GM11168 (cell line): ENCODE results near the gene HOXC11.

Source experiments
- in situ Hi-C: fragments of 300-500 bp; cut with MboI; formaldehyde crosslinking; loops from one replicate; pipeline ENCODE4 v1.12.0; 2022; ENCODE audit warnings: low sequenced_read_pairs; ENCODE audit not compliant: unreplicated experiment

Gene HOXC11

DNA sequence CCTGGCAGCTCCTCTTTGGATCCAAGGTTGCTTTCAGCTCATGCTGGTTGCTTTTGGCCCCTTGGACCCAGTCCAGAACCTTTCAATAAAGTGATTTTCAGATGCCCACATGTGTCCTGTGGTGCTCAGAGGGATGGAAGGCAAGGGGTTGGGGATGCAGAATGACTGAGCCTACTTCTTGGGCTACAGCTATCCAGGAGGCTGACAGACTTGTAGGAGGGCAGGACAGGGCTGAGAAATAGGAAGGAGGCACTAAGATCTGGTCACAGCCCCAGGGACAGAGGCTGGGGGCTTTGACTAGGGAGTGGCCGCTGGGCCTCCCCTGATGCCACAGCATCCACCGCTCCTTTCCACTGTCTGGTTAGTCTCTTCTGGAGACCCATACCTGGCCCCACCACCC, 1.2 kb upstream of the HOXC11 start:
- in situ Hi-C loops: no loop called here

DNA sequence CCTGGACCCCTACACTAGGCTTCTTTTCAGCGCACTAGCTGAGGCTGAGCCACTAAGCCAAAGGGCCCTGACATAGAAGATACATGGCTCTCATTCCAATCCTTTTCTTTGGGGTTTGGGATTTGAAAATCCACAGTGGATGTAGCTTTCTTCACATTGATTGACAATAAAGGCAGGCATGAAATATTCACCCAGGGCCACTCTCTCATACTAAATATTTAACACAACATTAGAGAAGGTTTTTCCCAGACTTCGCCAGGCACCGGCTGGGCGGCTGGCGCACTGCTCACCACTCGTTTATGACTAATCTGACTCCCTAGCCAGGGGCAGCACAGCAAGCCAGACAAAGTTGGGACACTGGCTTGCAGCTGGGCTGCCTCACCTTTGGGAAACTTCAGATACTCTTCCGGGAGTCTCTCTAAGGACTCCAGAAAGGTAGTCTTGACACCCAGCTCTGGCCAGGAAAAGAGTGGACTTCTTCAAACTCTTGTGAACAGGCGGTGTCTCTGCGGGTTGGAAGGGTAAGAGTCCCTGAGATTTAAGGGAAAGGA, 699 bp upstream of the HOXC11 start:
- in situ Hi-C loops: no loop called here

DNA sequence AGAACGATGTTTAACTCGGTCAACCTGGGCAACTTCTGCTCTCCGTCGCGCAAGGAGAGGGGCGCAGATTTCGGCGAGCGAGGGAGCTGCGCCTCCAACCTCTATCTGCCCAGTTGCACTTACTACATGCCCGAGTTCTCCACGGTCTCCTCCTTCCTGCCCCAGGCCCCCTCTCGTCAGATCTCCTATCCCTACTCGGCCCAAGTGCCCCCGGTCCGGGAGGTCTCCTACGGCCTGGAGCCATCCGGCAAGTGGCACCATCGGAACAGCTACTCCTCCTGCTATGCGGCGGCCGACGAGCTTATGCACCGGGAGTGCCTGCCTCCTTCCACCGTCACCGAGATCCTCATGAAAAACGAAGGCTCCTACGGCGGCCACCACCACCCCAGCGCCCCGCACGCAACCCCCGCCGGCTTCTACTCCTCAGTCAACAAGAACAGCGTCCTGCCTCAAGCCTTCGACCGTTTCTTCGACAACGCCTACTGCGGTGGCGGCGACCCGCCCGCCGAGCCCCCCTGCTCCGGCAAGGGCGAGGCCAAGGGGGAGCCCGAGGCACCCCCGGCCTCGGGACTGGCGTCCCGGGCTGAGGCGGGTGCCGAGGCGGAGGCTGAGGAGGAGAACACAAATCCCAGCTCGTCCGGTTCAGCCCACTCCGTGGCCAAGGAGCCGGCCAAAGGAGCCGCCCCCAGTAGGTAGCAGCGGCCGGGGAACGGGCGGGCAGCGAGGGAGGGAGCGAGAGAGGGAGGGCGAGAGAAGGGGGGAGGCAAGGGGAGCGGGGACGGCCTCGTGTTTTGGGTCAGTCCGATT, 513 bp downstream of the HOXC11 start:
- in situ Hi-C loops: no loop called here

DNA sequence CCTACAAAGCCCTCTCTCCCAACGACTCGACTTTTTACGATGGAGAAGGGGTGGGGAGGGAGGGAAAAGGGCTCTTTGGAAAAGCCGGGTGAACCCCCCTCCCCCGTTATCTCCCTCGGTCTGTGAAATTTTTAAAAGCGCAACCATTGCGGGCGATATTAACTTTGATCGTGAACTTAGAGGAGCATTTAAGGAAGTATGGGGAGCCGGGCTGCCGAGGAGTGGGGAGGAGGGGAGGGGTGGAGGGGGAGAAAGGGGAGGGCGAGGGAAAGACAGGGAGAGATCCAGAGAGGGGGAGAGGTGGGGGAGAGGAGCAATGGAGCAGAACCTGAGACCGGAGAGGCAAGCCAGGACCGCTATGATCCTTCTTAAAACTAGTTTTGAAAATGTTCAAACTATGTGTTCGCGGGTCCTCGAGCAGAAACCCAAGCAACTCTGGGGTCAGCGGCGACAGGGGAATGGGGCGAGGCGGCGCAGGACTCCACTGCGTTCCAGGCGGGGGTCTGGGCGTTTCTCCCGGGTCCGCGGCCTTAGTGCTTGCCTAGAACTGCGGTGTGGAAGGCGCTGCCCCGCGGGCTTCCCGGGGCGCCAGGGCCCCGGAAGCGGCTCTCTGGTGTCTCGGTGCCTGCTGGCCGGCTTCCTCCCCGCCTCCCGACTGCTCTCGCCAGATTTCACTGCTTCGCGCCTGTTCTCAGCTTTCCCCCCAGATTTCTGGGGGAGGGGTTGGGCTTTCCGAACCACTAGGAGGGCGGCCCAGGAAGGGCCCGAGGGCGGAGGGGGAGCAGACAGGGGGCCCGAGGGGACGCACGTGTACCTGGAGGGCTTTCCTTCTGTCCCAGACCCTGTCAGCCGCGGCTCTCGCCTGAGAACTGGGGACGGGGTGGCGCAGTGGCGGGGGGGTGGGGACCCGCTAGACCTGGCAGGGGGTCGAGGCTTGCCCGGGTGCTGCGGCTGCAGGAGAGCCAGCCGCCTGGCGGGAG, 1.4 kb downstream of the HOXC11 start, which contains the start of gene HOTAIR:
Gene HOTAIR, minus strand, starts transcription at position 871 of the 980 bp plus-strand sequence.
- in situ Hi-C loops: no loop called here

DNA sequence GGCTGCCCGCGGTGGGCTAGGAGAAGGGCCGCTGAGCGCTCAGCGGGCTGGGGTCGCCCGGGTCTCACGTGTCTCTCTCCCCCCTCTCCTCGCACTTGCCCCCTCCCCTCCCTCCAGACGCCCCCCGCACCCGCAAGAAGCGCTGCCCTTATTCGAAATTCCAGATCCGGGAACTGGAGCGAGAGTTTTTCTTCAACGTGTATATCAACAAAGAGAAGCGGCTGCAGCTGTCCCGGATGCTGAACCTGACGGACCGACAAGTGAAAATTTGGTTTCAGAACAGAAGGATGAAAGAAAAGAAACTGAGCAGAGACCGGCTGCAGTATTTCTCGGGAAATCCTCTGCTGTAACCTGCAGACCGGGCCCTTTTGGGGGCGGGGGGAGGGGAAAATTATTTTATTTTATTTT, 2.1 kb downstream of the HOXC11 start:
- in situ Hi-C loops: no loop called here

DNA sequence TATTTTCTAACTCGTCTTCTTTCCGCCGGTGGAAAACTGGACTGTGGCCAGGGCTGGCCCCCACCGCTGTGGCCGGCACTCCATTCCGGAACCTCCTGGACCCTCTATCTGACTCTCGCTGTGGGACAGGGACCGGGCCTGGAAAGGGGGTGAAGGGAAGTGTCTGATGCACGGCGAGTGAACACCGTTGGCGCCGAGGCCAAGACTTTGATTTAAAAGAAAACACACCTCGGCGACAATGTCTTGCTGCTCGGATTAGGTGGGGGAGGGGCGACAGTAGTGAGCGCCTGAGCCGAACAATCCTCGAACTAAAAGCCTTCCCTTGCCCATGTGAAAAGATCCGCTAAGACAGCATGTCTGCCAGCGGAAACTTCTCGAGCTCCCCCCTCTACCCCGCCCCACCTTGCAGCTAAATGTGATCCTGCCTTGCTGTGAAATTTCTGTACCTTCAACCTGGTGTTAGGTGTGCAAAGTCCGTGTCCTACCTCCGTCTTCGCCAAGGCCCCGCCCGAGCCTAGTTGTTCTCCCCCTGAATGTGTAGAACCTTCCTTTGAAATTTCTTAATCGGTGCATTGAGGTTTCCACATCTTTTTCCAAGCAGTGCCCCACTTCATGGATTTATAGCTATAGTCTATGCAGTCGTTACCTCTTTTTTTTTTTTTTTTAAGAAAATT, 2.7 kb downstream of the HOXC11 start:
- in situ Hi-C loops: no loop called here

DNA sequence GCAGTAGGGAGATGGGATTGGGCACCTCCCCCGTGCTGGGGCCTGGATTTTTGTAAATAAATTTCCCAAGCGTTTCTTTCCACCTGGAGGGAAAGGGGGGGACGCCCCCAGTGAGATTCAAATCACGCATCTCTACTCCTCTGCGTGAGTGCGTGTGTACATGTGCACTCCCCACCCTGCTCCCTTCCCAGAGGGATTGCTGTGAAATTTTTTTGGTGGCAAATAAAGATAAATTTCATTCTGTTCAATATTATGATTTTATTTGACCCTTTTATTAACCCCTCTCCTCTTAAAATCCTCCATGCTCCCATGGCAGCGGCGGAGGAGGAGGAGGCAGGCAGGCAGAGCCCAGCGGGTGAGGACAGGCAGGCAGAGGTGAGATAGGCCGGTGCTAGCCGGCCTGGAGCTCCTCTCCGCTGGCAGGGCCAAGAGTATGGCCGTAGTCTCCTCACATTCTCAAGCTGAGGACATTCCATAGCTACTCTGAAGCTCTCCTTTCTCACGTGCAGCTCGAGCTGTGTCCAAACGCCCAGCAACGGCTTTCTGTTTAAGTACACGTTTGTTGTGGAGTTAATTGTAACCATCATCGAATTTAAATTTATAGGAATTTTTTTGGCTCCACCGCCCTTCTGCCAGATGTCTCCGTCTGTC, 3.4 kb downstream of the HOXC11 start:
- in situ Hi-C loops: no loop called here

DNA sequence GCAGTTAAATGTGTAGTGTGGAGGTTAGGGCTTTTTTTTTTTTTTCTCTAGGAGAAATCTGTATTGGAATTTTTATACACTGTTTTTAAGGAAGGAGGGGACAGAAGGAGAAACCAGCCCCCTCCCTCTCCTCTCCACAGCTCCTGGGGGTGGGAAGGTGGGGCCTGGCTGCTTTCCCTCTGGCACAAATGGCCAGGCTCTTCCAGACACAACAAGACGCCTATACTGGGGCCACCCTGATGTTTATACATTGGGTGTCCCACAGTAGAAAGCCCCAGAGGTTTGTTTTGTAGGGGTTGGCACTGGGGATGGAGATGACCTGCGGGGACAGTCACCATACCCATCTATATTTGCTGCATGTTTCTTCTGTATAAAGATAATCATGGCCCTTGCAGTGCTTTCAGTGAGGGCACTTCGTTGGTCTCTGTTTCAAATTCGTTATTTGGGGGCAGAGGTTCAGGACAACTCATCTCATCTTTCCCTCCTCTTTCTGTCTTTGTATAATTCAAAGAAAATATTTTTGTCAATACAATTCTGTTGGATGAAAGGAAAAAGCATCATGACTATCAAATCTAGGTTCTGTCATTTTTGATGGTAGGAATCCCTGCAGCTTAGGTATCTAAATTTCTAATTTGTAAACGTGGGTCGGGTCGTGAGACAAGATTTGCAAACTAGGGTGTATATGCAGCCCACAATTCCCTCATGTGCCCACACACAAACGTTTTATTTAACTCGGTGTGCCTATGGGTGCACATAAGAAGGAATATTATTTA, 4.1 kb downstream of the HOXC11 start:
- in situ Hi-C loops: no loop called here

DNA sequence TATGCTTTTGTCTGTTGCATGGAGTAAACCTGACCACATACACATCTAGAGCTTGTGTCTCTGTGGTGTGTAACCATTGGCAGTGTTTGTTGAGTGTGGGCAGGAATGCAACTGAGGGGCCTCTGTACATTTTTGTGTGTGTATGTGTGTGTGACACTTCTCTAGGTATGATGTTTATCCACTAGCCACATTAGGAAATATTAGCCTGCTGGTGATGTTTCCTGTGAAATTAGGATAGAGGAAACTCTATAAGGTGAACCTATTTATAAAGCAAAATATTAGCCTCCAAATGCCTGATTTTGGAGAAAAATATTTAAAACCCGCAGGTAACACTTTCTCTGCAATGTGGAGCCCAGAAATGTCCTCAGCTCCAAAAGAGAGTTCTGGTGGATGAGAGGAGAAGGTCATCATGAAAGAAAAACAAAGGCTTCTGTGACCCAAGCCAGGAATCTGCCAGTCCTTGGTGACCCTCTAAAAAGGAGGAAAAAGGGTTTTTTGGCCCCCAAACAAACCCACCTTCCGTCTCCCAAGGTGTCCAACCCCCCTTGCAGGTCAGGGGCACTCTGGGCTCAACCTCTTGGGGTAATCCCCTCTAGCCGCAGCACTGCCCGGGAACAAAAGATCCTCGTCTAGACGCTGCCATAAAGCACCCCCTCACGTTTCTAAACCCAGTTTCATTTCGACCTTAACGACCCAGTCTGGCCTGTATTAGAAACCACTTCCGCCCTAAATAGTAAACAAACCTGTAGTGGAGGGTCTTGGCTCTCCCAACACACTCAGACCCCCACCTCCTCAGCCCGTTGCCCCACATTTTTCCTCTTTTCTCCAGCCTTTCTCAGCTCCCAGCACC, 4.9 kb downstream of the HOXC11 start:
- in situ Hi-C loops: no loop called here

DNA sequence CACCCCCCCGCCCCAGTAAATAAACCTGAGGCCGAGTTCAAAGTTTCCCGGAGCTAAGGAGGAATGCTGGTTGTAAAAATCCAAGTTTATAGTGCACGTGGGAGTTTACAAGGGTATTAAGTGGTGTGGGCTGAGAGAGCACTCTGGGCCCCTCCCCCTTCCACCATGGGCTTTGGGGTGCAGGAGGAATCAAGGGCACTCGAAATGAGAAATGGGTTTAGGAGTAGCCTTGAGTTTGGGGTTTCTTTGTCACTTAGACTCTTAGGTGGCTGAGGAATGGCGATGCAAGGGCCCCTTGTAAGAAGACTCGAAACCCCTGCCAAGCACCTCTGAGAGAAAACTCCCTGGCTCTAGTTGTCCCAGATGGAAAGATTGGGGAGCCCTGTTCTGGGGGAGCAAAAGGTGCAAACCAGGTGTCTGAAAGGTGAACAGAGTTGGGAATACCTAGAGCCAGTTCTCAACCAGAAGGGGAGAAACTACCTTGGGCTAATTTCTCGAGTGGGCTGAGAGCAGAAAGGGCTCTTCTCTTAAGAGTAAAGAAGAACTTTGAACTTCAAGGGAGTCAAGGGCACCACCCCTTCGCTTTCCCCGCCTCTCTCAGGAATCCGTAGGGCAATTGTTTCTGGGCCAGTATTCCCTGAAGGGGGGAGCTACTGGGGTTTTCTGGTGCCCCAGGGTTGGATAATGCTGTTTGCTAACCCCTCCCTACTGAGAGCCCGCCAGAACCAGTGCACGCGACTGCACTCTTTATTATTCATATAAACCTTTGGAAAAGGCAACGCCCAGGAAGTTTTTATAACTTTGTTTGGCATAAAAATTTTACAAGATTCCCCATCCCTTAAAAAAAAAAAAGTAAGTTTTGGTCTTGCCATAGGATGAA, 5.8 kb downstream of the HOXC11 start:
- in situ Hi-C loops: no loop called here

DNA sequence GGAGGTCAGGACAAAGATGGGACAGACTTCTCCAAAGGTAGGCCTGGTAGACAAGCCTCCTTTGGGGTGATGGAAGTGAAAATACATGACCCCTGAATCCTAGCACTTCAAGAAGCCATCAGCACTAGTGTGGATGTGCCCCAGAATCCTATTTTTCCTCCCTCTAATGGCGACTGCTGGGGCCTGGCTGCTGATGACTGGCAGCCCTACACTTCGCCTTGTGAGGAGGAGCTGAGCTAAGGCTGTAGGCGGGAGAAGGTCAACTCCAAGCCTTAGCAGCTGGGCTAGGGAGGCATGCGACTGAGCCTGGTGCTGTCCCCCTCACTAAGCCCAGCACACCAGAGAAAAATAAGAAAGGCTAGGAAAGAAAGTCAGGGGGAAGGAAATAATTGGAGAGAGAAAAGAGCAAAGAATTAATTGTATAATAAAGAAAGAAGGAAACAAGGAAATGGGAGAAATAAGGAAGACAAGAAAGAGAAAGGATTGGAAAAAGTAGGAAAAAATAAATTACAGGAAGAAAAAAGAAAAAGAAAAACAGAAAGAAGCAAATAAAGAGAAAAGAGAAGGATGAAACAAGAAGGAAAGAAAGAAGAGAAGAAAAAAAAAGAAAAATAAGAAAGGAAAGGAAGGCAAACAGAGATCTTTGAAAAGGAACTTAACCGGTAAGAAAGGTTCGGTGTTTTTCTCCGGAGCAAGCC, 7.3 kb downstream of the HOXC11 start:
- in situ Hi-C loops: no loop called here

DNA sequence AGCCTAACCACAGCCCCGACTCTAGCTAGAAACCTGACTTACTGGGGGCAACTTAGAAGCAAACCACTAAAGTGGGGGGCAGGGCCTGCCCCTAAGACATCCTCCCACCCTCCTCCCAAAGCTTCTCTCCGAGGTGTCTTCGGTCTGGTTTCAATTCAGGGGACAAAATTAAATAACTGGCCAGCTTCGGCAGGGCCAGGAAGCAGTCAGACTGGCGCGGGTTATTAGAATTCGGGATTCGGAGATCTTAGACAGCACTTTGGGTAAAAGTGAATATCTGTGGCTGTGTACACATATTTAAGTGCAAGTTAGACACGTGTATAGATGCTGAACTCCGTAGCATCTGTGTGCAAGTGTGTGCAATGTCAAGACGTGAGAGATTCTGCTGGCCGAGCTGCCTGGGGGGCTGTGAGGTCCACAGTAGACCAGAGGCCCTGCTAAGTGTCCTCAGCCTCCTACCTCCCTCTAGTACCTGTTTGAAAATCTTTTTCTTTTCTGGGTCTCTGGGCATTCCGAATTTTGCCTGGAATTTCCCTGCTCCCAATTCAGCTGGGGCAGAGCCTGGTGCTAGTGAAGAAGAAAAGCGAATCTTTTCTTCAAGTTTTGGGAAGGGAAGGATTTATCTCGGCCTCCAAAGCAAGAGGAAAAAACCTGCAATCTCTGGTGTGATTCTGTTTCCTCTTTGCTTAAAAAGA, 8.0 kb downstream of the HOXC11 start:
- in situ Hi-C loops: no loop called here

DNA sequence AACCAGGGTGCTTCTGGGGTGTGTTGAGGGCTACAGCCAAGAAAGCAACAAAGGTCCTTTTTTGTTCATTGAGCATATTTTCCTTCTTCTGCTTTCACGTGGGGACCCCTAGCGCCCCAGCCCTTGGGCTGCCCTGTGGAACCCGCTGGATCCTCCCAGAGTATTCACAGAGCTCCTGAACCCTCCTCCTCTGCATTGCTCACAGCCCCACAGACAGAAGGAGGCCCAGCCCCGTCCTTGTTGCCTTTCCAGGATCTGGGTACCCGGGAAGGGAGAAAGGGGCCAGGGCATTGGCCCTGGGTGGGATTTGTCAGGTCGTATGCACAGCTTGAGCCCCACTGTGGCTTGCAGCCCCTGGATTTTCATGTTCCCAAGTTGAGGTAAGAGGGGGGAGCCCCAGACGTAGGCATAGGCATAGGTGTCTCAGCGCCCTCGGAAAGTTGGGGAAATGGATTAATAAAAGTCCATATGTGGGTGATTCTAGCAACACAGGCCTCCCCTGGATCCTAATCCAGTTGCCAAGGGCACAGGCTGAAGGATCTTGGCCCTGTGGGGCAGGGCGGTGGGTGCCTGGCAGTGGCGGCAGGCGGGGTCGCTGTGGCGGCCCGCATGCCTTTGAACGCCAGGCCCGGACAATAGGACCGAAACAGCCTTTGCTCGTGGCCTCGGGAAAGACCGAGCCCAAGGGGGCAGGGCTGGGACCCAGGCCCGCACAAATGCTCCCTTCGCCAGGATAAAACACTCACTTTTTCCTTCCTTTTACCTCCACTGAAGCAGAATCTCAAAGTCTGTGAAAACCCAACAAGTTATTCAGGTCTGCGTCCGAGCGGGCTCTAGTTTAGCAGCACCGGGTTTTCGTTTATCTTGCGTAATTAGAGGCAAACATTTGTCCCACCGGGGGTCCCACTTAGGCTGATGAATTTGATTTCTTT, 9.0 kb downstream of the HOXC11 start:
- in situ Hi-C loops: no loop called here

DNA sequence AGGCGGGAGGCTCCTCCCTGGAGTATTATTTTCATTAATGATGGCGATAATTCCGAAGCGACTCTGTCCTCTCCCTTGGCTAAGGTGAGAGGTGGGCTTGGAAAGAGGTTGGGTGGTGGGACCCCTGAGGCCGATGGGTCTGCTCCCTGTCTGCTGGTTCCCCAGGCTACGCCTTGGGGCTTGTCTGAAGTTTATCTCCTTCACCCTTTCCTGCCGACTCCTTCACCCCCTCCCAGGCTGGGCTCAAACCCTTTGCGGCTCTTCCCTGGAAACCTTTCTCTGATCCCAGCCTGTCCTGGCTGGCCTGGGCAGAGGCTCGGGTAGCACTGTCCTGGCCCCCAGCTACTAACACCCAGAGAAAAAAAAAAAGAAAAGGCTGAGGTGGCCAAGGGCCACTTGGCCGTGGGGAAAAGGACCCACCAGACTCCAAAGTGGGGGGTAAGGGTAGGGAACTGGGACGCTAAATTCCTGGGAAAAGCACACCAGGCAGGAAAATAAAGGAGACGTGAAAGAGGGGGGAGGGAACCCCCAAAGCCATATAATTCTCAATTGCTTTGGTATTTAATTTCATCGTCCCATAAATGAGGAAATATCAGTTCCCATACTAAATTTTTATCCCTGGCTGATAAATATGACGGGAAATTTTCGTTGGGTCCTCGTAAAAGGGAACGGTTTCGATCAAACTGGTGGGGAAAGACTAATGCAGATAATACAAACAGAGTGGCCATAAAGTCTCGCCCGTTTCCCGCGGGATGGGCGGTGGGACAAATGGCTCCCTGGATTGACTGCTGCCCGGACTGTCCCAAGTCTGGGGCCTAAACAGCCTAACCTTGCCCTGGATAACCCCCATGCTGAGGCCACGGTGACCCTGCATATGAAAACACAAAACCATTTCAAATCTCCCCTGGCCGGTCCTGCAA, 10.0 kb downstream of the HOXC11 start:
- in situ Hi-C loops: no loop called here
